ENCODE measurements around the gene RUVBL1.

DNA sequence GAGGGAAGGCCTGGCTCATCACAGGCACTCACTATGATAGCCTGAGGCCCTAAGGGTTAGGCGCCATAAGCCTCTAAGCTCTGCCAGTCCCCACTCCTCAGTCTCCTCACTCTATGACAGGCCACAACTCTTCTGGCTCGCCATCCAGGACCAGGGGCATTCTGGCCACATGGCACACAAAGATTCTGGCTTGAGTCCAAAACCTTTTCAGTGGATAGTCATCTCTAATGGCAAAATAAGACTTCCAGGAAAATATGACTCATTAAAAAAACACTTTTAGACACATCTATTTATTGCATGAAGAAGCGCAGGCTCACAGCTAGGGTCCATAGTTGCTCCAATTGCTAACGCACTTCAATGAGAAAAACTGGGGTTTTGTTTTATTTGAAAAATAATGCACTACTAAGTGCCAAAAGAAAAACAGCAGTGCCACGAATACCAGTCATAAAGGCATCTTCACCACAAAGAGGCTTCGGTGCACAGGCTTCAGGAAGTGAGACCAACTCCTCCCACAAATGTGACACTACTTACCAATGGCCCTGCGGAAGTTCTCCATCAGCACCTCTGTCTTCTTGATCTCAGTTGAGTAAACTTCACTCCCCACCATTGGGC is 11.1 kb downstream of the RUVBL1 start:
- TF ChIP-seq, protein P1, sequence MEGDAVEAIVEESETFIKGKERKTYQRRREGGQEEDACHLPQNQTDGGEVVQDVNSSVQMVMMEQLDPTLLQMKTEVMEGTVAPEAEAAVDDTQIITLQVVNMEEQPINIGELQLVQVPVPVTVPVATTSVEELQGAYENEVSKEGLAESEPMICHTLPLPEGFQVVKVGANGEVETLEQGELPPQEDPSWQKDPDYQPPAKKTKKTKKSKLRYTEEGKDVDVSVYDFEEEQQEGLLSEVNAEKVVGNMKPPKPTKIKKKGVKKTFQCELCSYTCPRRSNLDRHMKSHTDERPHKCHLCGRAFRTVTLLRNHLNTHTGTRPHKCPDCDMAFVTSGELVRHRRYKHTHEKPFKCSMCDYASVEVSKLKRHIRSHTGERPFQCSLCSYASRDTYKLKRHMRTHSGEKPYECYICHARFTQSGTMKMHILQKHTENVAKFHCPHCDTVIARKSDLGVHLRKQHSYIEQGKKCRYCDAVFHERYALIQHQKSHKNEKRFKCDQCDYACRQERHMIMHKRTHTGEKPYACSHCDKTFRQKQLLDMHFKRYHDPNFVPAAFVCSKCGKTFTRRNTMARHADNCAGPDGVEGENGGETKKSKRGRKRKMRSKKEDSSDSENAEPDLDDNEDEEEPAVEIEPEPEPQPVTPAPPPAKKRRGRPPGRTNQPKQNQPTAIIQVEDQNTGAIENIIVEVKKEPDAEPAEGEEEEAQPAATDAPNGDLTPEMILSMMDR (IDR thresholded peaks at IDR 0.05; ENCODE audit: insufficient read depth, low read length), result no peak
- no peak for TF ChIP-seq POLR2AphosphoS5 (IDR thresholded peaks at IDR 0.05; ENCODE audit: low read depth)
